Measurements from ENCODE around the gene DHRS2. TPM values are rescaled to one million over a fixed set of nuclear protein-coding genes. Genes with fewer than 3 reads are reported as not detected.
"Not testable (repeated sequence)": the region's sequence is repeated elsewhere in the genome, so short reads cannot be mapped to it uniquely, and the experiment has no call there.

The DHRS2 gene
- total RNA-seq, 1 donor from 2014 or later = 2.4 TPM

DNA sequence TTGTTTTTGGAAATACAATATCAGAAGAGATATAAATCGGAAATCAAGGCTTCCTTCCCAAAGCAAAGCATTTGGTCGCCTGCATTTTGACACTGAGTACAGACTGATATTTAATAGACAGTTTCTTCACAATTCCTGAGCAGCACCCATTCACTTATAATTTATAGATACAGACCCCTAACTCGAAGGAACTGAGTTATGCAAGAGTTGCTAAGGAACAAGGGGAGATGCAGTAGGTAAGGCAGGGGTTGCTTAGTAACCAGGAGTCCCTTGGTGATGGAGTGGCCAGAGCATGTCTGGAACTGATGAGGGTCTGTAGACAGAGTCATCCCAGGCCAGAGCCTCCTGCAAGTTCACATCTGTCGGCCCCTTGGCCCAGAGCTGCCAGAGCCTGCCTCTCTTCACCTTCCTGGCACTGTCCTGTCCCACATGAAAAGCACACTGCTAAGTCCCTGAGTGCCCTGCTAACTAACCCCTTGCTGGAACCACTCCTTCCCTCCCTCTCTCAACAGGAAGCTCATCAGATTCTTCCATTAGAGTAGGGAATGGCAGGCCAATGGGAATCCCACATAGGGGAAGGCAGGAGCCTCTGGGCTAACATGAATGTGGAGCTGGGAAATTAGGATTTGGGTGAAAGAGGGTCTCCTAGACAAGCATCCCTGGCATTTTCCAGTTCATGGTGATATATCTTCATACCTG, 3.6 kb upstream of the DHRS2 start:
- H3K4me1 Mint-ChIP-seq = peaks cover 20% of the 10 kb centered on the region
- H3K9me3 Mint-ChIP-seq = no peaks in the 10 kb centered on the region
- no peak overlapping the region for H3K27ac Mint-ChIP-seq
- H3K4me3 Mint-ChIP-seq = no peak overlapping the region
- DNase-seq = no peak
- H3K27me3 Mint-ChIP-seq = peaks cover 8% of the 10 kb centered on the region
- H3K36me3 Mint-ChIP-seq (ENCODE audit: low read depth) = no peaks in the 10 kb centered on the region
- intact Hi-C loops (cut with micrococcal nuclease) = loop anchor here (1.0 kb wide), 3 partner anchors 43 to 321 kb away; partner anchors contain the start of gene DHRS4

DNA sequence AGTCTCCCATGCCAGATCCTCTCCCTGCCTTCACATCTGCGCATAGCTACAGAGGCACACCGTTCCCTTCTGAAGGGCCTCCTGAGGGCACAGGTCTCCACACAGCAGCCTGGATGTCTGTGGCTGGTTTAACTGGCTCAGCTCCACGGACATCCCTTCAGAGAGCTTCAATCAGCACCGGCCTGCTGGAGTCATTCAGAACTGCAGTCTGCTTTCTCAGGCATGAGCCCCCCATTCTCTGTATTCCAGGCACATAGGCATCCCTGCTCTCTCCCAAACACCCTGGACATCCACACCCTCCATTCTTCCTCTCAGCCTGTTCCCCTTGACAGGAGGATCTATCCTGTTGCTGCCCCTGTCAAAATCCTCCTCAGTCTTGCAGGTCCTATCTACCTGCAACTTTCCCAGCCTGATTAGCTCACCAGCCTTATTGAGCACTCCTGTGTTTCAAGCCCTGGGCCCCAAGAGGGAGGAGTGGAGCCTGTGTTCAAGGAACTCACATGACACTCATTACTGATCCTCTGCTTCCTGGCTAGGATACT, 2.9 kb upstream of the DHRS2 start:
- no peaks in the 10 kb centered on the region for H3K9me3 Mint-ChIP-seq
- peaks cover 20% of the 10 kb centered on the region for H3K4me1 Mint-ChIP-seq
- DNase-seq = no peak
- no peaks in the 10 kb centered on the region for H3K36me3 Mint-ChIP-seq (ENCODE audit: low read depth)
- peaks cover 8% of the 10 kb centered on the region for H3K27me3 Mint-ChIP-seq
- intact Hi-C loops (cut with micrococcal nuclease) = no loop called here
- H3K27ac Mint-ChIP-seq = no peak overlapping the region
- no peak overlapping the region for H3K4me3 Mint-ChIP-seq

DNA sequence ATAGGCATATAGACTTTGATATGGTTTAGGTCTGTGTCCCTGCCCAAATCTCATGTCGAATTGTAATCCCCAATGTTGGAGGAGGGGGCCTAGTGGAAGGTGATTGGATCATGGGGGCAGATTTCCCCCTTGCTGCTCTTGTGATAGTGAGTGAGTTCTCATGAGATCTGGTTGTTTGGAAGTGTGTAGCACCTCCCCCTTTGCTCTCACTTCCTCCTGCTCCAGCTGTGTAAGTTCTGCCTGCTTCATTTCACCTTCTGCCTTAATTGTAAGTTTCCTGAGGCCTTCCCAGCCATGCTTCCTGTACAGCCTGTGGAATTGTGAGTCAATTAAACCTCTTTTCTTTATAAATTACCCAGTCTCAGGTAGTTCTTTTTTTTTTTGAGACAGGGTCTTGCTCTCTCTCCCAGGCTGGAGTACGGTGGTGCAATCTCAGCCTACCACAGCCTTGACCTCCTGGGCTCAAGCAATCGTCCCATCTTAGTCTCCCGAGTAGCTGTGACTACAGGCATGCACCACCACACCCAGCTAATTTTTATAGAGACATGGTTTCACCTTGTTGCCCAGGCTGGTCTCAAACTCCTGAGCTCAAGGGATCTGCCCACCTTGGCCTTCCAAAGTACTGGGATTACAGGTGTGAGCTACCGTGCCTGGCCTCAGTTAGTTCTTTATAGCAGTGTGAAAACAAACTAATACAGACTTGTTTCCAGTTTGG, 1.3 kb upstream of the DHRS2 start:
- H3K9me3 Mint-ChIP-seq; H3K27ac Mint-ChIP-seq; DNase-seq; H3K4me3 Mint-ChIP-seq; H3K36me3 Mint-ChIP-seq (ENCODE audit: low read depth); H3K27me3 Mint-ChIP-seq; intact Hi-C loops (cut with micrococcal nuclease): not testable (repeated sequence)
- peaks cover 18% of the 10 kb centered on the region for H3K4me1 Mint-ChIP-seq

DNA sequence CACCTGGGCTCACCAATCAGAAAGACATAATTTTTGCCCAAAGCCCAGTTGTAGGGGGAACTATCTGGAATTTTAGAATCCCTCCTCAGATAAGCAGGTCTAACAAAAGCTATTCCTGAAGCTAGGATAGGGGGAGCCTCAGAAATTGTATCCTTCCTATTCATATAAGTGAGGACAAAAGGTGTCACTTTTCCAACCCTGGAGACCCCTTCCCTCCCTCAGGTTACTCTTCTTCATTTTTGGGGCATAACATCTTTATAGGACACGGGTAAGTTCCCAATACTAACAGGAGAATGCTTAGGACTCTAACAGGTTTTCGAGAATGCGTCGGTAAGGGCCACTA, 1.1 kb downstream of the DHRS2 start:
- H3K4me1 Mint-ChIP-seq; H3K4me3 Mint-ChIP-seq; intact Hi-C loops (cut with micrococcal nuclease); H3K9me3 Mint-ChIP-seq; H3K27me3 Mint-ChIP-seq; DNase-seq; H3K36me3 Mint-ChIP-seq (ENCODE audit: low read depth); H3K27ac Mint-ChIP-seq: not testable (repeated sequence)

DNA sequence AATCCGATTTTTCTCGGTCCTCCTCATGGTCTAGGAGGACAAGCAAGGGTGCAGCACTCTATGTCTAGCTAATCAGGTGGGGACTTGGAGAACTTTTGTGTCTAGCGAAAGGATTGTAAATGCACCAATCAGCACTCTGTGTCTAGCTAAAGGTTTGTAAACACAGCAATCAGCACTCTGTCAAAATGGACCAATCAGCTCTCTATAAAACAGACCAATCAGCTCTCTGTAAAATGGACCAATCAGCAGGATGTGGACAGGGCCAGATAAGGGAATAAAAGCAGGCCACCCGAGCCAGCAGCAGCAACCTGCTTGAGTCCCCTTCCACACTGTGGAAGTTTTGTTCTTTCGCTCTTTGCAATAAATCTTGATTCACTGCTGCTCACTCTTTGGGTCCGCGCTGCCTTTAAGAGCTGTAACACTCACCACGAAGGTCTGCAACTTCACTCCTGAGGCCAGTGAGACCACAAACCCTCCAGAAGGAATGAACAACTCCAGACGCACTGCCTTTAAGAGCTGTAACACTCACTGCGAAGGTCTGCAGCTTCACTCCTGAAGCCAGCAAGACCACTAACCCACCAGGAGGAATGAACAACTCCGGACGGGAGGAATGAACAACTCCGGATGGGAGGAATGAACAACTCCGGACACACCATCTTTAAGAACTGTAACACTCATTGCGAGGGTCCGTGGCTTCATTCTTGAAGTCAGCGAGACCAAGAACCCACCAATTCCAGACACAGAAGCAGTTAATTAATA, 1.7 kb downstream of the DHRS2 start:
- H3K27me3 Mint-ChIP-seq; intact Hi-C loops (cut with micrococcal nuclease); H3K36me3 Mint-ChIP-seq (ENCODE audit: low read depth); H3K27ac Mint-ChIP-seq; H3K4me3 Mint-ChIP-seq; H3K4me1 Mint-ChIP-seq; DNase-seq; H3K9me3 Mint-ChIP-seq: not testable (repeated sequence)

DNA sequence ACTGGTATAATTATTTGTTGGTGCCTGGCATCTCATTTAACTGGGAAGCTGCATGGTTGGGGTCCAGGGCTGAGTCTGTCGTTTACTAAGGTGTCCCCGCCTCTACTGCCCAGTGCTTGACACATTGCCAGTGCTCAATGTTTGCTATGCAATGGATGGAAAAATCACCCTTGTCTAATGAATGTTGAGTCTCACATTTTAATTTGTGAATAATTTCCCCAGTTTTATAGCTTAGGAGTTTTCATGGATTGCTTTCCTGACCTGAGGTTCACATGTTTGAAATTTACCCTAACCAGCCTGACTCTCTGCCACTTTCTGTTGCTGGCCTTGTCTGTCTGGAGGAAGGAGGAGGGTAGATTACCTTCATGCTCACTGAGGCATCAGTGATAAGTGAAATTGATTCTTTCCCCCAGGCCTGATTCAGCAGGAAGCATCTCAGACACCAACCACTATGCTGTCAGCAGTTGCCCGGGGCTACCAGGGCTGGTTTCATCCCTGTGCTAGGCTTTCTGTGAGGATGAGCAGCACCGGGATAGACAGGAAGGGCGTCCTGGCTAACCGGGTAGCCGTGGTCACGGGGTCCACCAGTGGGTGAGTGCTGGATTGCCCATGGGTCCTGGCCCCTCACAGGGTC, 2.4 kb downstream of the DHRS2 start:
- no peaks in the 10 kb centered on the region for H3K4me1 Mint-ChIP-seq
- H3K9me3 Mint-ChIP-seq = no peaks in the 10 kb centered on the region
- intact Hi-C loops (cut with micrococcal nuclease) = no loop called here
- no peak for DNase-seq
- H3K36me3 Mint-ChIP-seq (ENCODE audit: low read depth) = no peaks in the 10 kb centered on the region
- H3K27ac Mint-ChIP-seq = no peak overlapping the region
- no peak overlapping the region for H3K4me3 Mint-ChIP-seq
- peaks cover under 1% of the 10 kb centered on the region for H3K27me3 Mint-ChIP-seq

DNA sequence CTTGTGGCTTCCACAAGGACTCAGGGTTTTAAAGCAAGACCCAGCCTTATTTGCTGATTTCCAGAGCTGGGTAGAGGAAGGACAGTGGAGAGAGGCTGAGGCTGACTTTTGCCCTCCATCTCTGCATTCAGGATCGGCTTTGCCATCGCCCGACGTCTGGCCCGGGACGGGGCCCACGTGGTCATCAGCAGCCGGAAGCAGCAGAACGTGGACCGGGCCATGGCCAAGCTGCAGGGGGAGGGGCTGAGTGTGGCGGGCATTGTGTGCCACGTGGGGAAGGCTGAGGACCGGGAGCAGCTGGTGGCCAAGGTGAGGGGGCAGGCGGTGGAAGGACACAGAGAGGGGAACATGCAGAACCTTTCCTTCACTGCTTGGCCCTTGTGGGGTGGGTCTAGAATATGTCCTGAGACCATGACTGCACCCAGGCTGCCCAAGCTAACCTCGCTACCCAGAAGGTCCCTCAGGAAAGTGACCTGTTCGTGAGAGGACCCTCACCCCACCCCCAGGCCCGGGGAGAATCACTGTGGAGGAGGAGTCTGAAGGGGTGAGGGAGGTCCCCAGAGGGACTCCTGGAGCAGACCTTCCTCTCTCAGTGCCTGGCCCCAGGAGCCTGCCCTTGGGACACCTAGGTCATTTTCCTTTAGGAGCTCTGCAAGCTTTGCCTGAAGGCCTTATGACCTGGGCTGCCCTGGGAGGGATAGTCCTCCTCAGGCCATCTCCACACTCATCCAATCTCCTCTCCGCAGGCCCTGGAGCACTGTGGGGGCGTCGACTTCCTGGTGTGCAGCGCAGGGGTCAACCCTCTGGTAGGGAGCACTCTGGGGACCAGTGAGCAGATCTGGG, 3.1 kb downstream of the DHRS2 start:
- Mint-ChIP-seq H3K4me1 (no peaks in the 10 kb centered on the region), H3K27ac (no peak overlapping the region), H3K9me3 (no peaks in the 10 kb centered on the region), H3K36me3 (ENCODE audit: low read depth) (no peaks in the 10 kb centered on the region), H3K4me3 (no peak overlapping the region), H3K27me3 (no peaks in the 10 kb centered on the region)
- intact Hi-C loops (cut with micrococcal nuclease) = no loop called here
- no peak for DNase-seq

DNA sequence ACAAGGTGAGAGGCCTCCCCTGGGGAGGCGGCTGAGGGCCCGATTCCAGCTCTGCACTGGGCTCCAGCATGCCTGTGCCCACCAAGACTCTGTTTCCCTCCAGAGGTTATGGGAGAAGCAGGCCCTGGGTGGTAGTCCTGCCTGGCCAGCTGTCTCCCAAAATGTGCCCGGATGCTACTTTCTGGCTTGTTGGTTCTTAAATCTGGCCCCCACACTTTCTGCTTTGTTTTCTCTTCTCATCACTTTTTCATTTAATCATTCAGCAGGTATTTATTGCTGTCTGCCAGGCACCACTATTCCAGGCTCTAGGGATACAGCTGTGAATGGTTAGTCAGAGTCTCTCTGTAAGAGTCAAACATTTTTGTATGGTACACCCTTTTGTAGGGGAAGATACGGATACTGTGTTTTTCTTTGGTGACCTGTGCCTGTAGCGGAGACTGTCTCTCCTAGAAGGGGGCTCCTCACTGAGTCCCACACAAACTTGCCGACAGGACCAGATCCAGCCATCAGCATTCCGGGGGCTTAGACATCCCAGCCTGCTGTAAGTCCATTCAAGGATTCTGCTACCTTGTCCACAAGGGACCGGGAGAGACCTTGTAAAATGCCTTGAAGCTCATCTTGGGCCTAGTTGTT, 3.8 kb downstream of the DHRS2 start:
- Mint-ChIP-seq H3K27me3 (no peaks in the 10 kb centered on the region), H3K36me3 (ENCODE audit: low read depth) (no peaks in the 10 kb centered on the region), H3K27ac (no peak overlapping the region), H3K4me1 (no peaks in the 10 kb centered on the region), H3K9me3 (no peaks in the 10 kb centered on the region), H3K4me3 (no peak overlapping the region)
- DNase-seq = no peak
- intact Hi-C loops (cut with micrococcal nuclease) = no loop called here

DNA sequence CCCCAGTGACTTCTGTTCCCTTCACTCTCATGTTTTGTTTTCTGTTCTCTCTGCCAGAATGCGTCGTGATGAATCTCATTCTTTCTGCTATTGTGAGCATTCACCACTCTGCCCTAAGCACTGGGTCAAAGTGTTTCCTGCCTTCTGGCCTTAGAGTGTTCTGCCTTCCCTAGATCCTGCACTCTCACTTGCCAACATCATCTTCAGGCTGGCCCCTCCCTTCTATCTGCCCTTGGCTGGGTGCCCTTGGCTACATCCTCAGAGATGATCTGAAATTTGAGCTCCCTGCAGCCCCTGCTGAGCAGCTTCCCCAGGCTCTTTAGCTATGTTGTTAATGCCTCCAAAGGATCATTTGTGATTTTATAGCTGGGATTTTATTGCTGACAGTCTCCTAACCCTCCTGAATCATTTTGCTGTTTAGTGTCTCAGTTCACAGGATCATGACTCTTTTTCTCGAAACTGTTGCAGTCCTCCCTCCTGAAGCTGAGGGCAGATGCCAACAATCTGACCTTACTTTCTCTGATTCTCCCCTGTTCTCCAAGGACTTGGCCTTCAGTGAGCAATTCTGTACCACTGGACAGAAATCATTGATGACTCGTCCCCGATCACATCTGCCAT, 4.5 kb downstream of the DHRS2 start:
- no peak overlapping the region for H3K27ac Mint-ChIP-seq
- no peaks in the 10 kb centered on the region for H3K27me3 Mint-ChIP-seq
- intact Hi-C loops (cut with micrococcal nuclease) = no loop called here
- H3K4me3 Mint-ChIP-seq = no peak overlapping the region
- no peak for DNase-seq
- no peaks in the 10 kb centered on the region for H3K9me3 Mint-ChIP-seq
- H3K36me3 Mint-ChIP-seq (ENCODE audit: low read depth) = no peaks in the 10 kb centered on the region
- H3K4me1 Mint-ChIP-seq = no peaks in the 10 kb centered on the region

DNA sequence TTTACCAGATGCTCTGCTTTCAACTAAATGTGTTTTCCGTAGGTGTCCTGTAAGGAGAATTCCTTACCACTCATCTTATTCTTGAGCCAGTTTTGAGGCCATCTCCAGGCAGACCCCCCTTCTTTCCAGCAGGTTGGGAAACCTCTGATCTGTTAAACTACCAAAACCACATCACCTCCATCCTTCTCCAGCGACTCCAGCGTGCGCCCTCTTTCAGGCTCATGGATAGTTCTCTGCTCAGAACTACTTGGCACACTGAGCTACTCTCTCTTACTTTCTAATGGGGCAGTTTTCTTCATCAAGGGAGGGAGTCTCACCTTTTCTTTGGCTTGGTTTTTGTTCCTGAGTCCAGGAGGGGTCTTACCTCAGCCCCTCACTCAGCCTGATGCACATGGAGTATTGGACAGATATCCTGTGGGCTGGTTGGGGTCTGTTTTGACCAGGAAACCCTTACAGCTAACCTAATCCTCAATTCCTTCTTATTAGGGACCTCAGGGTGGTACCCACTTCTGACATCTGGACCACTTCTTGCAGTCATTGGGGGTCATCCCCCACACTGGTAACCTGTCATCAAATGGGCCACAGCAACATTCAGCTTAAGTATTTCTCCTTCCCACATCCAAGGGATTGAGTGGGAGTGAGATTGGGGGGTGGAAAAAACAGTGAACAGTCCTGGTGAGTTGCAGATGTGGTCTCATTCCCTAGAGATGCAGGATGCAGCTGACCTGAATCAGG, 5.2 kb downstream of the DHRS2 start:
- no peak overlapping the region for H3K27ac Mint-ChIP-seq
- H3K36me3 Mint-ChIP-seq (ENCODE audit: low read depth) = no peaks in the 10 kb centered on the region
- intact Hi-C loops (cut with micrococcal nuclease) = no loop called here
- no peaks in the 10 kb centered on the region for H3K27me3 Mint-ChIP-seq
- no peaks in the 10 kb centered on the region for H3K4me1 Mint-ChIP-seq
- no peak for DNase-seq
- no peak overlapping the region for H3K4me3 Mint-ChIP-seq
- no peaks in the 10 kb centered on the region for H3K9me3 Mint-ChIP-seq

DNA sequence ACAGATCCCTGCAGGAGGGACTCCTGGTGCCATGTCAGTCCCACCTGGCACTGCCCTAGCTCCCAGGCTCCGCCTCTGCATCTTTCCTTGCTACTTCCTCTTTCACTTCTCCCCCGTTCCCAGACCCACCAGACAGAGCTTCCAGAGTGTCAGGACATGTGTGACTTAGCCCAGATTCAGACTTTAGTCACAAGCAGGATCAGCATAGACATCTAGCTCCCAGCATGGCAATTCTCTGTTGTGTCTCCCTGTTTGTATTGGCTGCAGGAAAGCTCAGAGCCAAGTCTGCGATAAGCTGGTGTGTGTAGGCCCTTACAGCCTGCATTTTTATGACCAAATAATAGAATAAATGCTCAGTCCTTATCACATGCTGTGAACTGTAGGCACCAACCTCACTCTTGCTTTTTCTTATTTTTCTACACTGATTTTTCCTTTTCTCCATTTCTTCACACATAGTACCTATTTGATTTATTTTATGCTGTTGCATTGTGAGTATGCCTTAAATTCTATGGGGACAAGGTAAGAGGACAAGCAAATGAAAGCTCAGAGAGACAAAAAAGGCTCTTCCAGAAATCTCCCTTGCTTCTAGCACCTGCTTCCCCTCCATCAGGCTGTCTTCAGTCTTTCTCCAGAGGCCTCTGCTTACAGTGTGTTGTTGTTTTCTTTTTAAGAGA, 5.9 kb downstream of the DHRS2 start:
- intact Hi-C loops (cut with micrococcal nuclease) = no loop called here
- H3K36me3 Mint-ChIP-seq (ENCODE audit: low read depth) = no peaks in the 10 kb centered on the region
- no peaks in the 10 kb centered on the region for H3K27me3 Mint-ChIP-seq
- no peak overlapping the region for H3K4me3 Mint-ChIP-seq
- no peaks in the 10 kb centered on the region for H3K4me1 Mint-ChIP-seq
- no peak overlapping the region for H3K27ac Mint-ChIP-seq
- no peaks in the 10 kb centered on the region for H3K9me3 Mint-ChIP-seq
- no peak for DNase-seq
